ENCODE results near the gene TM9SF1. TPM values are rescaled to one million over a fixed set of nuclear protein-coding genes. Genes with fewer than 3 reads are reported as not detected.

Gene TM9SF1
- total and polyA plus RNA-seq, 10 of the 15 experiments (the other 5 are each of a cell fraction or from before 2014, with no cell fraction given) = 7.2 to 39.2 (median 17.6) TPM

- TF ChIP-seq MYB (IDR thresholded peaks at IDR 0.05; ENCODE audit: borderline replicate concordance, low read depth, low read length) (peak; percentile 76; the same call in 1 of the 2 replicates), CBFB (IDR thresholded peaks at IDR 0.05; ENCODE audit: low read depth) (peak; percentile 96; the same call in 1 of the 2 replicates), RAD21 (IDR thresholded peaks at IDR 0.05; ENCODE audit: insufficient read depth, low read depth, low read length) (no peak), YY1 (IDR thresholded peaks at IDR 0.05; ENCODE audit: low read depth, low read length) (peak; percentile 93), ESRRA (IDR thresholded peaks at IDR 0.05; ENCODE audit: low read length) (peak; percentile 86; the same call in 1 of the 2 replicates), CHD1 (IDR thresholded peaks at IDR 0.05; ENCODE audit: low read depth, low read length) (no peak), ZNF217 (IDR thresholded peaks at IDR 0.05) (no peak), BRCA1 (IDR thresholded peaks at IDR 0.05; ENCODE audit: low read depth, low read length) (no peak; the same call in 1 of the 2 replicates), HDAC6 (IDR thresholded peaks at IDR 0.05; ENCODE audit: unreplicated experiment) (no peak), MLLT1 (IDR thresholded peaks at IDR 0.05) (peak; percentile 58; the same call in 1 of the 2 replicates), MTA3 (IDR thresholded peaks at IDR 0.05; ENCODE audit: borderline replicate concordance, low read length) (no peak), ZNF592 (IDR thresholded peaks at IDR 0.05) (no peak), FOXM1 (IDR thresholded peaks at IDR 0.05; ENCODE audit: low read depth, low read length) (peak; percentile 62; the same call in 1 of the 2 replicates), NBN (IDR thresholded peaks at IDR 0.05) (peak; percentile 91), MTA2 (IDR thresholded peaks at IDR 0.05; ENCODE audit: low read depth) (no peak; the same call in 1 of the 2 replicates)
- TF ChIP-seq, protein P1, sequence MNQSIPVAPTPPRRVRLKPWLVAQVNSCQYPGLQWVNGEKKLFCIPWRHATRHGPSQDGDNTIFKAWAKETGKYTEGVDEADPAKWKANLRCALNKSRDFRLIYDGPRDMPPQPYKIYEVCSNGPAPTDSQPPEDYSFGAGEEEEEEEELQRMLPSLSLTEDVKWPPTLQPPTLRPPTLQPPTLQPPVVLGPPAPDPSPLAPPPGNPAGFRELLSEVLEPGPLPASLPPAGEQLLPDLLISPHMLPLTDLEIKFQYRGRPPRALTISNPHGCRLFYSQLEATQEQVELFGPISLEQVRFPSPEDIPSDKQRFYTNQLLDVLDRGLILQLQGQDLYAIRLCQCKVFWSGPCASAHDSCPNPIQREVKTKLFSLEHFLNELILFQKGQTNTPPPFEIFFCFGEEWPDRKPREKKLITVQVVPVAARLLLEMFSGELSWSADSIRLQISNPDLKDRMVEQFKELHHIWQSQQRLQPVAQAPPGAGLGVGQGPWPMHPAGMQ (IDR thresholded peaks at IDR 0.05; ENCODE audit: borderline replicate concordance) = peak; percentile 32; the same call in 1 of the 2 replicates
- TF ChIP-seq, protein P2, sequence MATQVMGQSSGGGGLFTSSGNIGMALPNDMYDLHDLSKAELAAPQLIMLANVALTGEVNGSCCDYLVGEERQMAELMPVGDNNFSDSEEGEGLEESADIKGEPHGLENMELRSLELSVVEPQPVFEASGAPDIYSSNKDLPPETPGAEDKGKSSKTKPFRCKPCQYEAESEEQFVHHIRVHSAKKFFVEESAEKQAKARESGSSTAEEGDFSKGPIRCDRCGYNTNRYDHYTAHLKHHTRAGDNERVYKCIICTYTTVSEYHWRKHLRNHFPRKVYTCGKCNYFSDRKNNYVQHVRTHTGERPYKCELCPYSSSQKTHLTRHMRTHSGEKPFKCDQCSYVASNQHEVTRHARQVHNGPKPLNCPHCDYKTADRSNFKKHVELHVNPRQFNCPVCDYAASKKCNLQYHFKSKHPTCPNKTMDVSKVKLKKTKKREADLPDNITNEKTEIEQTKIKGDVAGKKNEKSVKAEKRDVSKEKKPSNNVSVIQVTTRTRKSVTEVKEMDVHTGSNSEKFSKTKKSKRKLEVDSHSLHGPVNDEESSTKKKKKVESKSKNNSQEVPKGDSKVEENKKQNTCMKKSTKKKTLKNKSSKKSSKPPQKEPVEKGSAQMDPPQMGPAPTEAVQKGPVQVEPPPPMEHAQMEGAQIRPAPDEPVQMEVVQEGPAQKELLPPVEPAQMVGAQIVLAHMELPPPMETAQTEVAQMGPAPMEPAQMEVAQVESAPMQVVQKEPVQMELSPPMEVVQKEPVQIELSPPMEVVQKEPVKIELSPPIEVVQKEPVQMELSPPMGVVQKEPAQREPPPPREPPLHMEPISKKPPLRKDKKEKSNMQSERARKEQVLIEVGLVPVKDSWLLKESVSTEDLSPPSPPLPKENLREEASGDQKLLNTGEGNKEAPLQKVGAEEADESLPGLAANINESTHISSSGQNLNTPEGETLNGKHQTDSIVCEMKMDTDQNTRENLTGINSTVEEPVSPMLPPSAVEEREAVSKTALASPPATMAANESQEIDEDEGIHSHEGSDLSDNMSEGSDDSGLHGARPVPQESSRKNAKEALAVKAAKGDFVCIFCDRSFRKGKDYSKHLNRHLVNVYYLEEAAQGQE (IDR thresholded peaks at IDR 0.05; ENCODE audit: low read depth, low read length) = 0 out of 2 replicates have a peak, but pooled peaks have one; percentile 43
- TF ChIP-seq, protein P3, sequence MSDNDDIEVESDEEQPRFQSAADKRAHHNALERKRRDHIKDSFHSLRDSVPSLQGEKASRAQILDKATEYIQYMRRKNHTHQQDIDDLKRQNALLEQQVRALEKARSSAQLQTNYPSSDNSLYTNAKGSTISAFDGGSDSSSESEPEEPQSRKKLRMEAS (IDR thresholded peaks at IDR 0.05; ENCODE audit: low read depth, low read length) = peak; percentile 100
These were observed 6.8 kb downstream of the TM9SF1 start, which contains the start of gene IPO4 (continued) for GRCh38 chr14:24188251-24189058.

All from GM12878 (cell line).